DMS 273 (cell line): ENCODE data around the gene RNF212.

Source experiments
- DNase-seq: peaks from one replicate; lab custom pipeline; 2025; ENCODE audit not compliant: unreplicated experiment; lab: John Stamatoyannopoulos, UW

Gene RNF212

GRCh38 chr4:1115528-1116293 lies 2.3 kb upstream of the RNF212 start:
- DNase-seq: no peak

- DNase-seq: no peak
Measured at GRCh38 chr4:1112821-1113182, 562 bp downstream of the RNF212 start.

GRCh38 chr4:1112174-1112820 lies 1.1 kb downstream of the RNF212 start:
- no peak for DNase-seq

DNA sequence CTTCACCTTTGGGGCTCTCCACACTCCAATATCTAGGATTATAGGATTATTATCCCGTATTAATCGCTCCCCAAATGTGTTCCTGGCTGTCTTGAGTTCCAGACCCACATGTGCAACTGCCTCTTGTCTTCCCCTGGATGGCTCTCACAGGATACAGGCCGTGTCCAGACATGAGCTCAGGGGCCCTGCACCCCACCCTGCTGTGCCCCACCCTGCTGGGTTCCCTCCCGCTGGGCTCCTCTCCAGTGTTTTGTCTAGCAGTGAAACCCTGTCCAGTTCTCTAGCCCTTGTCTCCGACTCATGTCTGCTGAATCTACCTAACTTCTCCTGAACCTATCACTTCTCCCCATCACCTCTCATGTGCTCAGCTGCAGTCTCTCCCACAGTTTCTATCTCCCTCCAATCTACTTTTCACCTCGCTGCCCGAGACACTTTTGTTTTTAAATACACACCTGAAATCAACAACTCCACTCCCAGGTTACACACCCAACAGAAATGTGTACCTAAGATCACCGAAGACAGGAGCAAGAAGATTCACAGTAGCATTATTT lies 2.0 kb downstream of the RNF212 start:
- no peak for DNase-seq

DNA sequence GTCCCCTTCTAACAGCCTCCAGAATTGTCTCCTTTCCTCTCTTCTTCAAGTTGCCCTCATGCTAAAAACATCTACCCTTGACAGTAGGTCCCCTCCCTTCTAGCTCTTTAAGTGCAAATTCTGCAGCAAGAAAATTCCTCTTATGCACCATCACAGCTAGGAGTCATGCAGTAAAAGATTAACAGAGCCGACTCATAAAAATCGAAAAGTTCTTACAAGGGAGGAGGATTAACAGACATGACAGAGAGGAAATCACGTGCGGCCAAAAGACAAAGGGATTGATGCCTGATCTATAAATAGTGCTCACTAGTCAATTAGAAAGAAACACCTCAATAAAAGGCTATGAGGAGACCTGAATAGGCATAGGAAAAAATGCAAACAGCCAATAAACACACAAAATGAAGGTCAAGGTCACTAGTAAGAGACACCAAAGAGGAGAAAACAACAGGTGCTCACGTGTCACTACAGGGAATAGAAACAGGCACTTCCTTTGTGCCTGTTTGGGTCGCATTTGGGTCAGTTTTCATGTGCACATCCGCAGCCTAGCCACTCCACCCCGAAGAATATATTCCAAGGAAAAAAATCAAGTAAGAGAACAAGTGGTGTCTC lies 3.4 kb downstream of the RNF212 start:
- no peak for DNase-seq

- no peak for DNase-seq
Measured at GRCh38 chr4:1109333-1109732, 4.0 kb downstream of the RNF212 start.

DNA sequence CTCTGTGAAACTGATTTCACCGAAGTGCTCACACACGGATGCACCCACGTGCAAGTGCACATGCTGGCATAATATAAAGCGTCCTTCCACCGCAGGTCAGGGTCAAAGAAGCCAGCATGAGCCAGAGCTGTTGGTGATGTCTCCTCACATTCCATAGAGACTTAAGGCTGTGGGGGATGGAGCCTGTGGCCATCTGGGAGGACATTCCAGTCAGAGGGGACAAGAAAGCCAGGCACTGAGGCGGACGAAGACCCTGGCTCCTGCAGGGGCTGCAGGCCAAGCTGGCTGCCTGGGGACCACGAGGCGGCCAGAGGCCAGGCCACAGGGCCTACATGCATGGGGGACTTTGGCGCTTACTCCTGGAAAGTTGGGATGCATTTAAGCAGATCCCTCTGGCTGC lies 7.7 kb downstream of the RNF212 start:
- DNase-seq: no peak

DNA sequence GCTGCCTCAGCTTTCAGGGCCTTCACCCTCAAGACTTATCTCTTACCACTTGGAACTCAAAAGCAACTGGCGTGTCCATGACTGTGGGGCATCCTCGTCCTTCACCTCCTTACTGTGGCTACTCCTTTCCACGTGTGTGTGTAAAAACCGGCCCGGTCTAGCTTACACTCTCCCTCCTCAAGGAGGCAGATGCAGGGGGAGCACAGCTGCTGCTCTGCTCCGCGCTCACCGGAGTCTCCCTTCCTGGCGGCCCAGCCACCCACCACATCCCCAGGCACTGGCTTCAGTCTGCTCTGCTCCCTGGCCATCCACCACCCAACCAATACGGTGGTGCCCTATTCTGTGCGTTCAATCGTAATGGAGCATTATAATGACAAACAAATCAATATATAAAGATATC lies 8.3 kb downstream of the RNF212 start:
- DNase-seq: no peak

- DNase-seq: no peak
Measured at GRCh38 chr4:1104647-1105046, 8.7 kb downstream of the RNF212 start.

DNA sequence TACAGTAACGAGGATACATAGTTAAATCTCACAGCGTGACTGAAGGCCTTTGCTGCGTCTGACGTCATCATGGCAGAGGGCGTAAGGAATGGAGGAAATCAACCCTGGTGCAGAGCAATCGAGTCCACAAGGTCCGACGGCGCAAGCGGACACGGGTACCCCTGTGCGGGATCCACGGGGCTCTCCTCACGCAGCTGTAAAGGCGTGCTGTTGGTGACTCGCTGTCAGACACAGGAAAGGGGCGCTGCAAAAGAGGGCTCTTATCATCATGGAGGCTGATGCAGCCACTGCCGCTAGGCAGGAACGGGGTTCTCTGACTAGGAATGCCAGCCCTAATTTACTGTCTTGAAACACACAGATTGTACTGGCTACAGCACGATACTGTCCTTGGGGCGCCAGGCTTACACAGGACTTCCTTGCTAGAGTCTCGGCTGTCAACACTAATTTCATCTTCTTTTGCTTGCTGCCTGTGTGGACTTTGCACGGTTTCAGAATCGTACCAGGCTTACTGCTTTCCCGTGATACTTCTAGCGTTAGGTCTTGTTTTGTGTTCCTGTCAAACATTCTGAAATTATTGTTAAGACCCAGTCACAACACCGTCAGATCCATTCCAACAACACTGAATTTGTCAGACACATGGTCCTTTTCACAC lies 13.6 kb downstream of the RNF212 start:
- no peak for DNase-seq

GRCh38 chr4:1099270-1099669 lies 14.1 kb downstream of the RNF212 start:
- DNase-seq: no peak

DNA sequence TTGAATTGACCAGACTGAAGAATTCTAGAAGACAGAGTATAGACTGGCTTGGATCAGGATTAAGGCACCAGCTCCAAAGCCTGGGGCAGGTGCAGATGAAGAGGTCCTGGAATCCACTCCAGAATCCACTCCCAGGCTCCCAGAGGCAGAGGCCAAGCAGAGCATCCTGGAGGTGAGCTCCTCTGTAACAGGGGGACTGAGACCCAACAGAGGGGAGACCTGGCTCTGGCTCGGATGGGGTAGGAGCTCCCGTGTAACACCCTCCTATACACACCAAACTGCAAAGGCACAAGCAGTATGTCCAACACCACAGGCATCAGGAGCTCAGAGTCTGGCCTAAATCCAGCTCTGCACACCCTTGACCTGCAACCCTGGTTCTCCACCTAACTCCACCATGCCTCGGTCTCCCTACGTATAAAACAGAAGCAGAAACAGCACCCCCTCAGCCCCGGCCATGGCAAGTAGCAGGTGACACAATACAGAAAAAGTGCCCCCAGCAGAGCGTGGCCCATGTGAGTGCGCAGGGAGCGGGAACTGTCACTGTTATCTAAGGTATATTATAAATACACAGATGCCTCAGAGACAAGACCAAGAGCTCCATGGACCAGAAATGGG lies 14.9 kb downstream of the RNF212 start:
- no peak for DNase-seq

GRCh38 chr4:1097553-1097952 lies 15.8 kb downstream of the RNF212 start:
- DNase-seq: no peak

DNA sequence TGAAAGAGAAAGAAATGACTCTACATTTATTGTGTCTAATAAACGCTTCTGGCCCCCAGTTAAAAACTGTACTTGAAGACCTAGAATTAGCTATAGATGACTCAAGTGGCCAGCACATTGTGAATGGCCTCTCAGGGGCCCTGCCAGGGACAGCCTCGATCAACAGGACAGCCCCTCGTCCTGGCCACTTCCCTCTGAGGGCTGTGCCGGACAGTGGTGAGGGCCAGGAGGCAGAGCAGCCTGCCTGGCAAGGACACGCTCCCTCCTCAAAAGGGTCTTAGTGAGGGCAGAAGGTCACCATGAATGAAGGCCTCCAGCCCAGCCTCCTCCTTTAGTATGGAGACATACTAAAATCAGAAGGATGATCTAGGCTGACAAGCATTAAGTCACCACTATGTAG lies 16.5 kb downstream of the RNF212 start:
- no peak for DNase-seq

- no peak for DNase-seq
Measured at GRCh38 chr4:1094336-1094690, 19.1 kb downstream of the RNF212 start.

DNA sequence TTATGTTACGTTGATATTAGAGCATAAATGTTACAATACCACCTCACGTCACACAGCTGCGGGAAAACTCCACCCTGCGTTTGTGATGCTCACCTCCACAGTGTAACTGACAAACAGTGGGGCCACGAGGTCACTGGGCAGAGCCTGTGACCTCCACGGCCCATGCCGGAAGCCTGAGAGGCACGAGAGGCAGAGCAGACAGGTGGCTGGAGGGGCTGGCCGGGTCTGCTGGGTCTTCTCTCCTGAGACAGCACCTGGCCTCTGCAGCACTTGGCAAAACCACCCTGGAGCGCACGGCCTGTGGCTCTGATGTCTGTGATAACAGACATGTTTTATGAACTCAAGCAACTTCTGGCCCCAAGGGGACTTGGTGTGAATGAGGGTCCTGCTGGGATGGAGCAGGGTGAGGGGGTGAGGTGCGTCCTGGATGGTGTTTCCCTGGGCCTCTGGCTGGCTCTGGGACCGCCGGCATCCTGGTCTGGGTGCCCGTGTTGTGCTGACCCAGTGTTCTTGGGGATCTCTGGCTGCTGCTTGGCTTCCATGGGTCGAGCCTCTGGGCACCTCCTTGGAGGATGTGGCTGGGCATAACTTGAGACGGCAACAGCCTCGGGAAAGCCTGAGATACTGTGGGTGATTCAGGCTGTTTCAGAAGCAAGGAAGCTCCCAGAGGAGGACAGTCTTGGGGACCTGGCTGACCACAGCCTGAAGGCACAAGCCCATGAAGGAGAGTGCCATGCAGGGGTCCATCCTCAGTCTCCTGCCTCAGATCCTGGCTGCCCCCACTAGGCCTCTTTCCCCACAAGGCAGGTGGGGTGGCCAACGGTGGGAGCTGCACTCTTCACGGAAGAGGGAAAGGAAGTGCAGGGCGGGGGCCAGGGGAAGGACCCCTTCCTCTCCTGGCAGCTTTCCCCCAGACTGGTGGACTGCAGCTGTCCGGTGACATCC lies 19.7 kb downstream of the RNF212 start:
- DNase-seq: no peak

- no peak for DNase-seq
Measured at GRCh38 chr4:1092983-1093361, 20.4 kb downstream of the RNF212 start.

GRCh38 chr4:1092026-1092982 lies 21.1 kb downstream of the RNF212 start:
- DNase-seq: no peak

GRCh38 chr4:1091561-1091995 lies 21.8 kb downstream of the RNF212 start:
- DNase-seq: no peak
